ENCODE results near the gene IQSEC1. TPM values are rescaled to one million over a fixed set of nuclear protein-coding genes. Genes with fewer than 3 reads are reported as not detected.

The IQSEC1 gene
- total and polyA plus RNA-seq, 9 of the 15 experiments (the other 6 are each of a cell fraction or from before 2014, with no cell fraction given), result 0.56 to 39.0 (median 6.8) TPM

DNA sequence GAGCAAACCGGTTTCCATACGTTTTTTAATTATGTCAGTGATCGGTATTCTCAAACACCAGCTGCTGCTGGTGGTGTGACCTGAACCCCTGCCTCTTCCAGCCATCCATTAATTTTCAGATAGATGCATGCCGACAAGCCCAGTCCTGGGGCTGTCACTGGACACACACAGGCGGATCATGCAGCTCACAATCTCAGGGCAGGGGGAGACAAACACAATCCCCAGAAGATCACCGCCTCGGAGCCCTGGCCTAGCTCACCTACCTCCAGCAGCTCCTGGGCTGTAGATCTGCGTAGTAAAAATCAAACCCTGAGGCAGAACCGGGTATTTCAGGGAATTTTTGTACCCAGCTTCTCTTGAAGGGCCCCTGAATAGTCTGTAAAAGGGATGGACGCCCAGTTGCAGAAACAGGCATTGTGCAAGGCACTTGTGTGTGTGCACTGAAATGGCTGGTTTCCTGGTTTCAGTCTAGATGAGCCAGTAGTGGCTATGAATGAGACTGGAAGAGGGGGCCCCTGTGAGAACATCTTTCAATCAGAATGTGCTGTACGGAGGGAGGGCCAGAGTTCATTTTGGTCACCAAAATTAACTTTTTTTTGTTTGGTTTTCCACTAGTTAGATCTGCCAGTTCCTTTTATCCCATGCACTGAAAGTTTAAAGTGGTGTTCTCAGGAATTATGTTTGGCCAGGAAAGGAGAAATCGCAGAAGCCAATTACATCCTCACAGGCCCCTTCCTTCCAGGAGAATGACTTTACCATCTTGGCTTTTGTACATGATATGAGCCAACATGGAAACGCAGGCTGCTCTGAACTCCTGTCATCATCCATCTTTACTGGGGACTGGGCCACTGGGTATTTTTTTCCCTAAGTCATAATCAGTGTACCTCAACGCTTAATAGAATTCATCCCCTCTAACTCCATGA lies 176.9 kb downstream of the IQSEC1 start (continued):
- TF ChIP-seq ZFP30 (CRISPR knock-in tag; IDR thresholded peaks at IDR 0.05; ENCODE audit: borderline replicate concordance), result no peak
- TF ChIP-seq, protein P1, sequence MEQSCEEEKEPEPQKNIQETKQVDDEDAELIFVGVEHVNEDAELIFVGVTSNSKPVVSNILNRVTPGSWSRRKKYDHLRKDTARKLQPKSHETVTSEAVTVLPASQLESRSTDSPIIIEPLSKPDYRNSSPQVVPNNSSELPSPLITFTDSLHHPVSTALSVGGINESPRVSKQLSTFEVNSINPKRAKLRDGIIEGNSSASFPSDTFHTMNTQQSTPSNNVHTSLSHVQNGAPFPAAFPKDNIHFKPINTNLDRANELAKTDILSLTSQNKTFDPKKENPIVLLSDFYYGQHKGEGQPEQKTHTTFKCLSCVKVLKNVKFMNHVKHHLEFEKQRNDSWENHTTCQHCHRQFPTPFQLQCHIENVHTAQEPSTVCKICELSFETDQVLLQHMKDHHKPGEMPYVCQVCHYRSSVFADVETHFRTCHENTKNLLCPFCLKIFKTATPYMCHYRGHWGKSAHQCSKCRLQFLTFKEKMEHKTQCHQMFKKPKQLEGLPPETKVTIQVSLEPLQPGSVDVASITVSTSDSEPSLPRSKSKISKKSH (CRISPR knock-in tag; IDR thresholded peaks at IDR 0.05), result no peak
- no peak for TF ChIP-seq EZH2 (IDR thresholded peaks at IDR 0.05; ENCODE audit: borderline replicate concordance, low read depth, low read length)
- TF ChIP-seq, protein P2, sequence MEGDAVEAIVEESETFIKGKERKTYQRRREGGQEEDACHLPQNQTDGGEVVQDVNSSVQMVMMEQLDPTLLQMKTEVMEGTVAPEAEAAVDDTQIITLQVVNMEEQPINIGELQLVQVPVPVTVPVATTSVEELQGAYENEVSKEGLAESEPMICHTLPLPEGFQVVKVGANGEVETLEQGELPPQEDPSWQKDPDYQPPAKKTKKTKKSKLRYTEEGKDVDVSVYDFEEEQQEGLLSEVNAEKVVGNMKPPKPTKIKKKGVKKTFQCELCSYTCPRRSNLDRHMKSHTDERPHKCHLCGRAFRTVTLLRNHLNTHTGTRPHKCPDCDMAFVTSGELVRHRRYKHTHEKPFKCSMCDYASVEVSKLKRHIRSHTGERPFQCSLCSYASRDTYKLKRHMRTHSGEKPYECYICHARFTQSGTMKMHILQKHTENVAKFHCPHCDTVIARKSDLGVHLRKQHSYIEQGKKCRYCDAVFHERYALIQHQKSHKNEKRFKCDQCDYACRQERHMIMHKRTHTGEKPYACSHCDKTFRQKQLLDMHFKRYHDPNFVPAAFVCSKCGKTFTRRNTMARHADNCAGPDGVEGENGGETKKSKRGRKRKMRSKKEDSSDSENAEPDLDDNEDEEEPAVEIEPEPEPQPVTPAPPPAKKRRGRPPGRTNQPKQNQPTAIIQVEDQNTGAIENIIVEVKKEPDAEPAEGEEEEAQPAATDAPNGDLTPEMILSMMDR (IDR thresholded peaks at IDR 0.05 in 2 of 3, conservative IDR thresholded peaks at IDR 0.05 in 1 of 3; ENCODE audit: insufficient read depth in 2 of 3, low read depth in 1 of 3, low read length in 3 of 3), result peak; percentile 52 to 55 (median 52); a peak in 4 of 6 replicates
- TF ChIP-seq MCM2 (IDR thresholded peaks at IDR 0.05; ENCODE audit: low read depth), result no peak
- no peak for TF ChIP-seq ZNF764 (CRISPR knock-in tag; IDR thresholded peaks at IDR 0.05; ENCODE audit: low read depth)
- no peak for TF ChIP-seq ZNF316 (IDR thresholded peaks at IDR 0.05)
- no peak for TF ChIP-seq THRAP3 (IDR thresholded peaks at IDR 0.05; ENCODE audit: borderline replicate concordance)
- TF ChIP-seq, protein P3, sequence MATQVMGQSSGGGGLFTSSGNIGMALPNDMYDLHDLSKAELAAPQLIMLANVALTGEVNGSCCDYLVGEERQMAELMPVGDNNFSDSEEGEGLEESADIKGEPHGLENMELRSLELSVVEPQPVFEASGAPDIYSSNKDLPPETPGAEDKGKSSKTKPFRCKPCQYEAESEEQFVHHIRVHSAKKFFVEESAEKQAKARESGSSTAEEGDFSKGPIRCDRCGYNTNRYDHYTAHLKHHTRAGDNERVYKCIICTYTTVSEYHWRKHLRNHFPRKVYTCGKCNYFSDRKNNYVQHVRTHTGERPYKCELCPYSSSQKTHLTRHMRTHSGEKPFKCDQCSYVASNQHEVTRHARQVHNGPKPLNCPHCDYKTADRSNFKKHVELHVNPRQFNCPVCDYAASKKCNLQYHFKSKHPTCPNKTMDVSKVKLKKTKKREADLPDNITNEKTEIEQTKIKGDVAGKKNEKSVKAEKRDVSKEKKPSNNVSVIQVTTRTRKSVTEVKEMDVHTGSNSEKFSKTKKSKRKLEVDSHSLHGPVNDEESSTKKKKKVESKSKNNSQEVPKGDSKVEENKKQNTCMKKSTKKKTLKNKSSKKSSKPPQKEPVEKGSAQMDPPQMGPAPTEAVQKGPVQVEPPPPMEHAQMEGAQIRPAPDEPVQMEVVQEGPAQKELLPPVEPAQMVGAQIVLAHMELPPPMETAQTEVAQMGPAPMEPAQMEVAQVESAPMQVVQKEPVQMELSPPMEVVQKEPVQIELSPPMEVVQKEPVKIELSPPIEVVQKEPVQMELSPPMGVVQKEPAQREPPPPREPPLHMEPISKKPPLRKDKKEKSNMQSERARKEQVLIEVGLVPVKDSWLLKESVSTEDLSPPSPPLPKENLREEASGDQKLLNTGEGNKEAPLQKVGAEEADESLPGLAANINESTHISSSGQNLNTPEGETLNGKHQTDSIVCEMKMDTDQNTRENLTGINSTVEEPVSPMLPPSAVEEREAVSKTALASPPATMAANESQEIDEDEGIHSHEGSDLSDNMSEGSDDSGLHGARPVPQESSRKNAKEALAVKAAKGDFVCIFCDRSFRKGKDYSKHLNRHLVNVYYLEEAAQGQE (IDR thresholded peaks at IDR 0.05; ENCODE audit: borderline replicate concordance), result peak; percentile 31; the same call in 1 of the 2 replicates
- TF ChIP-seq, protein P3 (CRISPR knock-in tag; IDR thresholded peaks at IDR 0.05; ENCODE audit: low read depth), result no peak
- TF ChIP-seq SP1 (CRISPR knock-in tag; IDR thresholded peaks at IDR 0.05), result peak; percentile 21; the same call in 1 of the 2 replicates
- no peak for TF ChIP-seq ZNF174 (CRISPR knock-in tag; IDR thresholded peaks at IDR 0.05)
- no peak for TF ChIP-seq CBFB (CRISPR knock-in tag; IDR thresholded peaks at IDR 0.05)
